ENCODE results near the gene CCDC86.

- TF ChIP-seq POLR2A (IDR thresholded peaks at IDR 0.05; ENCODE audit: low read depth, low read length), result no peak
- no peak for TF ChIP-seq CBX3 (IDR thresholded peaks at IDR 0.05; ENCODE audit: borderline replicate concordance, low read depth)
- TF ChIP-seq BRCA1 (IDR thresholded peaks at IDR 0.05; ENCODE audit: low read depth, low read length), result no peak
- no peak for TF ChIP-seq SREBF2 (IDR thresholded peaks at IDR 0.05; ENCODE audit: low read length)
- no peak for TF ChIP-seq CTCF (IDR thresholded peaks at IDR 0.05 in 2 of 3, conservative IDR thresholded peaks at IDR 0.05 in 1 of 3; ENCODE audit: control insufficient read depth in 2 of 3, extremely low read depth in 1 of 3, insufficient read depth in 1 of 3, low read depth in 3 of 3, low read length in 3 of 3)
- no peak for TF ChIP-seq CEBPB (IDR thresholded peaks at IDR 0.05; ENCODE audit: borderline replicate concordance in 1 of 2, low read depth in 2 of 2, low read length in 2 of 2)
Measured at GRCh38 chr11:60814112-60814511, 27.8 kb upstream of the CCDC86 start.

All from GM12878 (cell line).